NCI-H345 treated with DMSO at 0.1 percent for 48 hours (cell line): Measurements from ENCODE around the gene ANKRD31.

Source experiments
- DNase-seq: peaks from one replicate; lab custom pipeline; 2025; ENCODE audit not compliant: unreplicated experiment; lab: John Stamatoyannopoulos, UW

Gene ANKRD31

DNA sequence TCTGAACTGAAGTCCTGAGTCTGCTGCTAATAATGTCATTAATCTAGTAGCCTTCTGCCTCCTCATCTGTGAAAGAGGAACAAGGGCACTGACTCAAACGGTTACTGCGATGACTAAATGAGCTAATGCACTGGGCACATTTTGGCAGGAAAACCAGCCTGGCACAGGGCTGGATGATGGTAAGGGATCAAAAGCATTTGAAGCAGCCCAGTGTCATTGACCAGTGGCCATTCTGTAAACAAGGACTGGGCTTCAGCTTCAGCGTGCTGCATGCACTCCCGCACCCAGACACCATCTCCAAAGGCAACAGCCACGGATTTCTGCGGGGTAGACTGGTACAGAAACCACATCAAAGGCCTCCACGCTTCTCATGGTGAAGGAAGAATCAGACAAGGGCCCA lies 192.3 kb downstream of the ANKRD31 start:
- no peak for DNase-seq

DNA sequence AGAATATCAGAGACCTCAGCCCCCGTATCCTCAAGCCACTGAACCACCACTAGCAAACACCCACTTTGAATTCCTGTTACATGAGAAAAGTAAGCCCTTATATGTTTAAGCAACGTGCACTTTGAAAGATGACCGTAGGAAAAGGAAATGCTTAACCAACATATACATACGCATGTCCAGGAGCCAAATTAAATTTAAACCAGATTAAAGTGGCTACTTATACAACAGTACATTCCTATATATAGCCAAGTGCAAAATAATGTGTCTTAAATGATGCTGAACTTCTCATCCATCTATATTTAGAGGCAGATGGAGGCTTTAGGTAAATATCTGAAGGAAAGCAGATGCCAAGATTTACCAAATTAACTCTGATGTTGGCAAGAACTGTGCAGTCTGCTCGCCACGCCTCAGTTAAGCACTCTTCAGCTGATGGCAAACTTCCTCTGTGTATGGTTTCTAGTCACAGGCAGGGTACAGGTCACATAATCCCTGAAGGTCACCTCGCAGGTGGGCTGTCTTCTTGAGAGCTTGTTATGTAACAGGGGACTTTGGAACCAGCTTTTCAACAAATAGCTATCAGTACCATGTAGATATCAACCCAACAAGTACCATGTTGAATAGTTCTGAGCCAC lies 192.9 kb downstream of the ANKRD31 start:
- no peak for DNase-seq

DNA sequence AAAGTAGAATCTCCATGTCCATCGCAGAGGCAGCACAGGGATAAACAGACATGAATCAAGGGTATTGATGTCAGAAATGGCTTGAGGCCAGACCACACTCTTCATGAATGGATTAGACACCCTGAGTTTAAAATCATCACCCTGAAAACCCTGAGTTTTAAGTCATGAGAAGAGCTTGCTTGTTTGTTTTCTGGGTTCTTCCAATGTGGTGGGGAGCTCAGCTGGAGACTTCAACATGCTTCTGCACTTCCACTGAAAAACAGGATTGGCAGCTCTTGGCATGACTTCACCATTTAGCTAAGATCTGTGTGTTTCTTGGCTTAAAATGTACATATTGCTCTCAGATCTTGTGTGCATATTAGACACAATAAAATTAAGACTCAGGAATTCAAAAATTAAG lies 194.2 kb downstream of the ANKRD31 start:
- no peak for DNase-seq

DNA sequence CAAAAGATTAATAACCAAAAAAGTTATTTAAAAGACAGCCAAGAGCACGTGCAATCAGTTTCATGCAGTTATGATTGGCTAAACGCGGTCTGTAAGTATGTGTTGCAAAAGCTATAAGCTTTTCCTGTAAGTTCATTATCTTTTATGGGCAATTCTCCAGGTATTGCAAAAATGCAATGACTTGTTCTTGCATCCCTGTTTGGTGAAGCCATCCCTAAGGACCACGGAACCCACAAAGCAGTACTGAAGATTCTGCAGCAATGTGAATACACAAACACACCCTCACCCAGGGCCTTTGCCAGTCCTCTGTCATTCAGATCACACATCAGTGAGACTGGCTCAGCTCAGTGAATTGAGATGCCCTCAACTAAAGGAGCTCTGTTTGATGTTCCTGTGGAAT lies 195.7 kb downstream of the ANKRD31 start:
- no peak for DNase-seq

DNA sequence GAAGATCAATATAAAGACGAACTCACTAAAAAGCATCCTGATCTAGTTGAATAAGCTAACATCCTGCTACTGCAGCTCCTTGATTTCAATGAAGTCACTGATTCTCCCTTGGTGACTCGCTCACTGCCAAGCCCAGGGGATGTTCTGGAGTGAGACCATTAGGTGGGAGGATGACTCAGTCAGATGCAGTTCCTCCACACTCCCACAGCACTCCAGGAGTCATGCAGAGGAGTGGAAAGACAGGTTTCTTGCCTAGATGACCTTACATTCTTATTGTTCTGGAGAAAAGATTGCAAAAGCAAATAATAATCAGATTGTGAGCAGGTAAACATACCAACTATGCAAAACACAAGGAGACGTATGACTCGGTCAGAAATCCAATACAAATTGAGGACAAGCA lies 199.6 kb downstream of the ANKRD31 start:
- DNase-seq, result no peak

DNA sequence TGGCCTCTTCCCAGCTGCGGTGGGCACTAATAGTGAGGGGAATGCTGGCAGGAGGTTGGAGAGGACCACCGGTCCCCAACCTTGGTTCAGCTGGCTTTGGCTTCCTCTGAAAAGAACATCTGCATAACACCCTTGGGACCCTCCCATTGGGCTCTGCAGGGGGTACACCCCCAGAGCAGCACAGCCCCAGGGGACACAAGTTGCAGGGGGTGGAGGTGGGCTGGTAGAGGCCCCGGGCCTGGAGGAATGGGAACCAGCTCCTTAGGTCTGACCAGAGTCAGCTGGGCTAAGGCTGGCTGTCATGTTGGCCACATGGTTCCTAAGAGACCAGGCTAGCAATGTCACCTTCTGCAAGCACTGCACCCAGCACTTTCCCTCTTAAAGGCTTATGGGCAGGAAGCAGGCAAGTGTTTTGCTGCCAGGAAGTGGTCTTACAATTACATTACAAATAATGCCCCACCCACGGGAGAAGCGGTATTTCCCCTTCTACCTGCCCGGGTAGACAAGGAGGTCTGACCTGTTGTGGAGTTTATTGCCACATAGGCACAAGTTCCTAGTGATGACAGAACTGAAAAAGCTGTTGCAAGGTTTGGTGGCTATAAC lies 202.4 kb downstream of the ANKRD31 start:
- DNase-seq, result no peak

DNA sequence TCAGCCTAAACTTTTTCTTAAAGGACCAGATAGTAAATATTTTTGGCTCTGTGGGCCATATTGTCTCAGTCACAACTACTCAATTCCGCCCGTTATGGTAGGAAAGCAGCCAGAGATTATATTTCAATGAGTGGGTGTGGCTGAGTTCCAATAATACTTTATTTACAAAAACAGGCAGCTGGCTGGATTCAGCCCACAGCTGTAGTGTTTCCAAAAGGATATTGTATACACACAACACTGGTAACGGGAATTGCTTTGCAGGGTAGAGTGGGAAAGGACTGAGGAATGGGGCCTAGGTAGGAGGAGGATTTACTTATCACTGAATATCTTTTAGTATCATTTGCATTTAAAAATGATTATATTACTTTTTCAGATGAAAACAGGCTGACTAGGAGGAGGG lies 205.3 kb downstream of the ANKRD31 start:
- no peak for DNase-seq

DNA sequence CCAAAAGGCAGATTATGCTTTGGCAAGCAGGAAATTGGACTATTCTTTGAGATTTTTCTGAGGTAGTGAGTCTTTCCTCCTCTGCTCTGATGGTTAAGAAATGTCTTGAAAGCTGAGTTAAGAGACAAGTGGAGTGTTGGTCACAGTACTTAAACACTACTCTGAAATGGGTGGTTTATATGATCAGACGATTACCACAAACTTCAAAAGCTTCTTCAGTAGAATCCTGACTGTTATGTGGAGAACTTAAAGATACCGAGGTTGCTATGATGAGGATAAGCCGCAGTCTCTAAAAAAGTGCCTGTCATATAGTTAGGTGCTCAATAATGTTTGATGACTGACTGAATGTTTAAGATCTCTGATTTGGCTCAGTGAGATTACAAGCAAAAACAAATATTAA lies 208.6 kb downstream of the ANKRD31 start:
- no peak for DNase-seq

DNA sequence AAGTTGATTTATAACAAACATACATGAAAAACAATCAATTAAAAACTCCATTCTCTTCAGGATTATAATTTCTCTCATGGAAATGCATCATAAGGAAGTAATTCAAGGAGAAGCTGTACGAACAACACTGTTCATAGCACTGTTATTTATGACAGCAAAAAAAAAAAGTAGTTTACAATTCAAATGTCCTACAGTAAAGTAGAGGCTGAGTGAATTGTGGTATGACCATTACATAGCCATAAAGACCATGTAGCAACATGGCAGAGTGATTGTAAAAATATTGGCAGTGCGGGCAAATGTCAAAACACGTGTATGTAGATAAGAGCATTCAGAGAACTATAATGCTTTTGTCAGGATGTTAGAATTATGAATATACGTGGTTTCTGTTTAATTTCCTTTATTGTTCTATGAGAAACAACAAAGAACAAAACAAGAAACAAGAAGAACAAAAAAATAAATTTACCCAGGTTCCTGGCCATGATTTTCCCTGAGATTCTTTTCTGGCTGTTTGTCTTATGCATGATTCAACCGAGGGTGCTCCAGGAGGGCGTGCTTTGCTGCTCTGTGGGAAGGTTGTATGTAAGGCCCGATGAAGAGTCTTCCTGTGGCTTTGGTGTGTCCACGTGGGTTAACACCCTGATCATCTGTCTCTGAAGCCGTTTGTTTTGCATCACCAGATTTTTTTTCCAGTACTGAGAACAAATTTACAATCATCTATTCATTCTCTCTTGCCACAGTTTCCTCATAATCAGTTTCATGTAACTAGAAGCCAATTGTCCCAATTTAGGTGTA lies 213.1 kb downstream of the ANKRD31 start:
- DNase-seq, result no peak

DNA sequence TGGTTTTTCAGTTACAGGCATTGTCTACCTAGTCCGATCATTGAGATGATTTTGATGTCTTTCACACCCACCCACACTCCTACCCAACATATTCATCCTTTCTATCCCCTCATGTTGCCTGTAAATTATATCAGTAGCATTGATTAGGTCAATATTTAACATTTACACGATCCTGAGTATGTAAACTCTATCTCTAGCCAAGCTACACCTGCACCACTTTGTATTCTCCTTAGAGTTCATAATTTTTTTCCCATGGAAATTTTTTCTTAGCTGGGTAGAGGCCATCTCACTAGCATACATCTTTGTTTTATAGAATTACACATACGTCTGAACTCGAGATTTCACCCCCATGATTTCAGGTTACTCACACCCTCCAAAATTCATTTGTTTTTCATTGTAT lies 214.9 kb downstream of the ANKRD31 start:
- no peak for DNase-seq

DNA sequence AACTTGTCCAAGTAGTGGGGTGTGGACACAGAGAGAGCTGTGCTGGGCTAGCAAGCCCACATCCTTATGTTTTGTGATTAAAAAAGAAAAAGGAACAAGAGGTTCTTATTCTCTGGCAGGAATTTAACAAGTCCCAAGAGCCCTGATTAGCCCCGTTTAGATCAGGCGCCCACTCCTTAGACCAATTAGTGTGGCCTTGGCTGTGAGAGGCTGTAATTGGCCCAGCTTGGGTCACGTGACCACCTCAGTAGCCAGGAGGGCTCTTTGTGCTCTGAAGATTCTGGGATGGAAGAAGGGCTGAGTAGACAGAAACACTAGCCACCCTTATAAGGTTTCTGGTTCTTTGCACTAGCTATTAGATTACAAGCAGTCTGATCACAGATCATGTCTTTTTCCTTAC lies 215.5 kb downstream of the ANKRD31 start:
- DNase-seq, result no peak

DNA sequence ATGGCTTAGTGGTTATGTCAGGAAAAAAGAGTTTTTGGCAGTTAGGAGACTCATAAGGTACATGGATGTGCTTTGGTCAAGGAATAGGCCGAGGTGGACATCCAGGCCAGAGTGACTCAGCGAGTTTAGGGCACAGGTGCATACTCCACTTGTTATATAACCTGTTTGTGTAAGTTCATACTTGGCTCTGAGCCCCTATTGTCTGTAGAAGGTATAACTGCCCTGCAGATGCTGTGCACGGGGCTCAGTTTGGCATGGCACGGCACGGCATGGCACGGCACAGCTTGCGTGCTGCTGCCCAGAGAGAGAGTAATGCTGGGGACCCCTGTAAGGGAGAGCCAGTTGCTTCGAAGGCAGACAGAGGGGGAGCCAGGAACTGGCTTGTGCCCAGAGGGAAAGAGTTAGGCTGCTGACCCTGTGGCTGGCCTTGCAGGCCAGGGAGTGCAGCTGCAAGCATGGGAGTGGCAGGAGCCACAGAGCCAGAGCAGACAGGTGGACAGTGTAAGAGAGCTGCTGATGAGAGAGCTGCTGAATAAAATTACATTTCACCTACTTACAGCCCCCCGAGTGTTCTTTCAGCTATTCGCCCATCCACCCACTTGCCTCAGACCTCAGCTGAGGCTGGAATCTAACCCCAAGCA lies 216.5 kb downstream of the ANKRD31 start:
- no peak for DNase-seq

DNA sequence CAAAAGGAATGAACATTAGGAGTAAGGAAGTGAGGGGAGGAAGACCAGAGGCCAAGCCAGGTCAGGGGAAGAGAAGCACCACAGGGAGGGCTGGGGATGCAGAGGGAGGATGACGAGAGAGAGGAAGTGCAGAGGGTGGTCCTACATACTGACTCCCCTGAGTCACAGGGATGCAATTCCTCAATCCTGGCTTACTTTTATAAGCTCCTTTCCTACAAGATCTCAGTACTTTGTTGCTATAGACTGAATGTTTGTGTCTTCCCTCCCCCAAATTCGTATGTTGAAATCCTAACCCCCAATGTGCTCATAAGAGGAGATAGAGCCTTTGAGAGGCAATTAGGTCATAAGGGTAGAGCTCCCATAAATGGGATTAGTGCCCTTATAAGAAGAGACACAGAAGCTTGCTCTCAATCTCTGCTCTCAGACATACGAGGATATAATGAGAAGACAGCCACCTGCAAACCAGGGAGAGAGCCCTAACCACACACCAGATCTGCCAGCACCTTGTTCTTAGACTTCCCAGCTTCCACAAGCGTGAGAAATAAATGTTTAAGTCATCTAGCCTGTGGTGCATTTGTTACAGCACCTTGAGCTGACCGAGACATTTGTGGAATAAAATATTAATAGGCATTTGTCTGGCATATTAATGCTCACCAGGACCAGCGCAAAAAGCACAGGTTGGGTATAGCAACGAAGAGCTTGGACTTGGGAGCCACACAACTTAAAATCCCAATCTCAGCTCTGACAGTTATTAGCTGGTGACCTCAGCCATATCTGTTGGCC lies 217.7 kb downstream of the ANKRD31 start:
- no peak for DNase-seq
